Measurements from ENCODE around the gene GNB1L. TPM values are rescaled to one million over a fixed set of nuclear protein-coding genes. Genes with fewer than 3 reads are reported as not detected.

Gene GNB1L, protein sequence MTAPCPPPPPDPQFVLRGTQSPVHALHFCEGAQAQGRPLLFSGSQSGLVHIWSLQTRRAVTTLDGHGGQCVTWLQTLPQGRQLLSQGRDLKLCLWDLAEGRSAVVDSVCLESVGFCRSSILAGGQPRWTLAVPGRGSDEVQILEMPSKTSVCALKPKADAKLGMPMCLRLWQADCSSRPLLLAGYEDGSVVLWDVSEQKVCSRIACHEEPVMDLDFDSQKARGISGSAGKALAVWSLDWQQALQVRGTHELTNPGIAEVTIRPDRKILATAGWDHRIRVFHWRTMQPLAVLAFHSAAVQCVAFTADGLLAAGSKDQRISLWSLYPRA
- 31.4 and 38.2 TPM in 2 replicates for total RNA-seq (2014; rRNA removed; shearing (Covaris generic))

DNA sequence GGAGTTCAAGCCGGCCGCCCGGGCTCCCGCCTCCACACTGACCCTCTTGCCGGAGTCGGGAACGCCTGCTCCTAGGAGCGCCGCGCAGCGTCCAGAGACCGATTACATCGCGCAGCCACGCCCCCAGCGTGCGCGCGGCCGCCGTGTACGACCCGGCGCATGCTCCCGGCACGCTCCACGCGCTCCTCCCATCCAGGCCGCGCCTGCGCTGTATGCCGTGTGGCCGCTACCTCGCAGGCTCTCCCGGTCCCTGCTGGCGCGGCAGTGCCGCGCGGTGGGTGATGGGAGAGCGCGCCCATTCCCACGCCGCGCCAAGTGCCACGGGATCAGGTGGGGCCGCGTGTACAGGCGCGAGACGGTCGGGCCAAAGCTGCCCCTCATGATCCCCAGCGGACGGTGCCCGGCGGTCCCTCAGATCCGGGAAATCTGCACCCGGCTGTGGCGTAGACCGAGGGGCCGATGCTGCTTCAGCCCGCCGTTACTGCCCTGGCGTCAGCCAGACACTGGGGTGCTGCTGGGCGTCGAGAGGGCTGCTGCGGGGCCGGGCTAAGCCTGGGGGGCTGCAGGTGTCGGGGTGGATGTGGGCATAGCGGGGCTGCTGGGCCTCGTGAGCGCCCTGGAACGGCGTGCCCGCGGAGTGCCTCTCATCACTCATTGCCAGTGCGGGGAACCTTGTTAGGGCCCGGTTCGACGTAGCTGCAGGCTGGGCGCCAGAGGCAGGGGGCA lies at the start of gene GNB1L, which contains the start of gene RTL10:
TSS of gene GNB1L (minus strand) at position 97 of the 726 bp plus-strand sequence. CDS start 33,519 bp downstream, outside the sequence.
TSS of gene RTL10 (minus strand) at position 97 of the 726 bp plus-strand sequence. CDS start 2,613 bp downstream, outside the sequence.
- no peaks in the 10 kb centered on the region for H3K27me3 ChIP-seq (ENCODE audit: control insufficient read depth, insufficient read depth, low read length)
- H3K4me3 ChIP-seq (ENCODE audit: insufficient read depth, low read depth, low read length), result peak within 1 kb of the TSS; percentile 90
- DNase-seq, result peak; percentile 99
- peaks cover 19% of the 10 kb centered on the region for H3K36me3 ChIP-seq (replicated peaks; ENCODE audit: control insufficient read depth, insufficient read depth, low read length)

DNA sequence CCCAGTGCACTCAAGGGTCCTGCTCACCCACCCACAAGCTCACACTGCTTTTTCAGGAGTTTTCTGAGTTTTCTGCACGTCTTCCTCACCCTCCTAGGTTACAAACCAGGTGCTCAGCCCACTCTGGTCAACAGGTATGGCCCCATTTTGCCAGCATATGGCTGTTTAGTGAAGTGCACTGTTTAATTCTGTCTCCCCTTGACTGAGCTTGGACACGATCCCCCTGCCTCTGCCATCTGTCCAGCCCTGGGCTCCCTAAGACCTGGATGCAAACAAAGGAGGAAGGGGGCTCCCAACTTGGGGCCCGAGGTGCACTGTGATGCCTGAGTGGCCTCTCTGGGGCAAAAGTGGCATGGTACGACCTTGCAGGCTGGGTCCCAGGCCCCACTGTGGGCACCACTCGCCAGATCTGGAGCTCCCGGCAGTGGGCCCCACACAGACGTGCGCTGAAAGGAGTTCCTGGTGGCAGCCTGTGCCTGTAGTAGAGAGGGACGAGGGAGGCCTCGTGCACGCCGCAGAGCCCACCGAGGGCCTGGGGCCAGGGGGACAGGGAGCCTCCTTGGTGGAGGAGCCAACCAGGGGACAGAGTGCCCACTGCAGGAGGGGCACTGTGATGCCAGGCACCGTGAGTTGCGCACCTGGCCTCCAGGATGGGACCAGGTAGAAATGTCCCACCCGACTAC lies 49.6 kb upstream of the GNB1L start:
- DNase-seq, result no peak
- no peak overlapping the region for H3K4me3 ChIP-seq (ENCODE audit: insufficient read depth, low read depth, low read length)
- no peaks in the 10 kb centered on the region for H3K27me3 ChIP-seq (ENCODE audit: control insufficient read depth, insufficient read depth, low read length)
- H3K36me3 ChIP-seq (replicated peaks; ENCODE audit: control insufficient read depth, insufficient read depth, low read length), result no peaks in the 10 kb centered on the region

DNA sequence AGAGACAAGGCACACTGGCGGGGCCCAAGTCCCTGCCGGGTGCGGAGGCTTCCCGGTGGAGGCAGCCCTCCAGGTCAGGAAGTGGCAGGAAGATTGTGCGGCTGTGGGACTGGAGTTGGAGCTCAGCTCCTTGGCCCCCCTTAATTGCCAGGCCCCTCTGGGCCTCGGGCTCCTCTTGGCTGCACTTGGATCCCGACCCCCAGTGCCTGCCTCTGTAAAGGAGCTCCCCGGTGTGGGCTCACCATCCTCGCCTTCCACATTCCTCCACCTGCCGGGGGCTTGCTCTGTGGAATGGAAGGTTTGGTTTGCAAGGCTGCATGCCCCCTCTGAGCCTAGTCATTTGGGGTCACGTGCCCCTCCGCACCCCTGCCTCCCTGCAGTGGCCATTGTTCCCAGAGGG lies 48.8 kb upstream of the GNB1L start:
- DNase-seq, result peak; percentile 76
- Histone ChIP-seq H3K4me3 (ENCODE audit: insufficient read depth, low read depth, low read length) (no peak overlapping the region), H3K27me3 (ENCODE audit: control insufficient read depth, insufficient read depth, low read length) (no peaks in the 10 kb centered on the region), H3K36me3 (replicated peaks; ENCODE audit: control insufficient read depth, insufficient read depth, low read length) (no peaks in the 10 kb centered on the region)

DNA sequence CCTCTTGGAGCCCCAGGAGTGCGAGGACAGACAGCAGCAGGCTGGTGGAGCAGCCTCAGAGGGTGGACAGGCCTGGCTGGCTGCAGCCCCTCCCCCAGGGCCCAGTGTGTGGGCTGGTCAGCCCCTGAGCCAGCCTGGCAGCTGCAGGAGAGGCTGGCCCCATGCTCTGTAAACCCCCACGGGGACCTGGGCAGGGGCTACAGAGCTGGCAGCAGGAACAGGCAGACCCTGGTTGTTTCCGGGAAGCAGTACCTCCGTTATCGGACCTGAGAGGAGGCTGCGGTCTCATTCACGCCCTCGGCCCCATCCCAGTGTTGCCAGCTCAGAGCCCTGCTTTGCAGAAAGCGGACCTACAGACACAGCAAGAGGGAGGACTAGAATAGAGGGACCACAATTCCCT lies 48.4 kb upstream of the GNB1L start:
- Histone ChIP-seq H3K36me3 (replicated peaks; ENCODE audit: control insufficient read depth, insufficient read depth, low read length) (no peaks in the 10 kb centered on the region), H3K27me3 (ENCODE audit: control insufficient read depth, insufficient read depth, low read length) (no peaks in the 10 kb centered on the region)
- DNase-seq, result peak; percentile 85

DNA sequence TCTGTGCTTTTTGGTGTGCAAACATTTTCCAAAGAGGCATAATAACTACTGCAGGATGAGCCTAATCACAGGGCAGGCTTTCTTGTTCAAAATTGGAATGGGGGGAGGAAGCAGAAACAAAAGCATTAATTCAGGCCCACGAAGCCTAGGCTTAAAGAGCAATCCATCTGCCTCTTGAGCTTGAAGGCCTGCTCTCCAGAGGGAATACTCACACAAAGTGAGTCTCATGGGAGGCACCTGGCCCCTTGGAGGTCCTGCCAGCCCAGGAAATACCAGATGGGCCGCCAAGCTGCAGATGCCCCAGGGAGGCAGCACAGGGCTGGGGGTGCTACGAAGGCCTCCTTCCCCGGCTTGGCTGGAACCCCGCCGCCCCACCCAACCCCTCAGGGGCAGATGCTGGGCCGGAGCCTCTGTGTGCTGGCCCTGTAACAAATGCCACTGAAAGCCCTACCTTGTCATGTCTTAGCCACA lies 47.6 kb upstream of the GNB1L start:
- no peak overlapping the region for H3K4me3 ChIP-seq (ENCODE audit: insufficient read depth, low read depth, low read length)
- no peak for DNase-seq

More for the DNA sequence above, 48.4 kb upstream of the GNB1L start:
- H3K4me3 ChIP-seq (ENCODE audit: insufficient read depth, low read depth, low read length), result no peak overlapping the region

DNA sequence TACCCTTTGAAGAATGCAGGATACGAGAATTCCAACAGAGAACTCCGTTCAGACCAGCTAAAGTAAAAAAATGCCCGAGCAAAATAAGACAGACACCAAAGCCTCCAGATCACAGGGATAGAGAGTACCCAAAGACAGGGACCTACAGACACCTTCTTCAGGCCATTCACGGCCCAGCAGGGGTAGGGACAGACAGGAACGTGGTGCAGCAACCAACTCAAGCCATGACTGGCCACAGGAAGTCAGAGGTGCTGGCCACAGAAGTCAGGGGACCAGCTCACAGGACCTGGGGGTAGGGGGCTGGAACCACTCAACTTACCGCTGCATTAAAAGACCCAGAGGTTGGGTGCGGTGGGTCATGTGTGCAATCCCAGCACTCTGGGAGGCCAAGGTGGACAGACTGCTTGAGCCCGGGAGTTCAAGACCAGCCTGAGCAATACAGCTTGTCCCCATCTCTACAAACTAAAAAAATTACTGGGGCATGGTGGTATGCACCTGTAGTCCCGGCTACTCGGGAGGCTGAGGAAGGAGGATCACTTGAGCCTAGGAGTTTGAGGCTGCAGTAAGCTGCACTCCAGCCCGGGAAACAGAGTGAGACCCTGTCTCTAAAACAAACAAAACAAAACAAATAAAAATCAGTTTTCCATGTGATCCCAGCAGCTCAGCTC lies 47.0 kb upstream of the GNB1L start:
- no peak for DNase-seq
- no peaks in the 10 kb centered on the region for H3K36me3 ChIP-seq (replicated peaks; ENCODE audit: control insufficient read depth, insufficient read depth, low read length)
- no peaks in the 10 kb centered on the region for H3K27me3 ChIP-seq (ENCODE audit: control insufficient read depth, insufficient read depth, low read length)
- no peak overlapping the region for H3K4me3 ChIP-seq (ENCODE audit: insufficient read depth, low read depth, low read length)

More for the DNA sequence above, 47.6 kb upstream of the GNB1L start:
- Histone ChIP-seq H3K36me3 (replicated peaks; ENCODE audit: control insufficient read depth, insufficient read depth, low read length) (no peaks in the 10 kb centered on the region), H3K27me3 (ENCODE audit: control insufficient read depth, insufficient read depth, low read length) (no peaks in the 10 kb centered on the region)

DNA sequence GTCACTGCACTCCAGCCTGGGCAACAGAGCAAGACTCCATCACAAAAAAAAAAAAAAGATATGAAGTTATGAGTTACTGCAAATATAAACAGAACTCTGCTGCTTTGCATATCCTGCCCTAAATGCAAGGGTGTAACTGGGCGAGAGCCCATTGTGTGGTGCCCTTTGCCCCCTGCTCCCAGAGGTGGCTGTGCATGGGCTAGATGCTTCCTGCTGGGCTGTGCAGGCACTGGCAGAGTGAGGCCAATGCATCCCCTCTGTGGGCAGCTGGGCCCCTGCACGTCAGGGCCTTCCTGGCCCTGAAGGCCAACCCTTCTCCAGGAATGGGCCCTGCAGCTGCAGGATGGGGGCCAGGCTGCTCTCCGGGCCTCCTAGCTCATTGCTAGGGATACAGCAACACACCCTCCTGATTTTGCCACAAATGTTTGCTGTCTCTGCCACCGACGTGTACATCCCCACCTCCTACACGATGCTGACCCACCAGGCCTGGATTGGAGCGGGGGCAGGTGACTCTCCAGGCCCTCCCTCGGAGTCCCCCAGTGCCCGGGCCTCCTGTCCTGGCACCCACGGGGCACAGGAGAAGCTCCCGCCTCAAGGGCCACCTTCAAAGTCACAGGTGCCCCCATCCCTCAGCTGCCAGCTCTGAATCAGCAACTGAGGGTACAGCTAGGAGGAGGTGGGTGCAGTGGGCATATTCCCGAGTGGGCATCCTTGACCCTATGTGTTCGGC lies 46.2 kb upstream of the GNB1L start:
- Histone ChIP-seq H3K36me3 (replicated peaks; ENCODE audit: control insufficient read depth, insufficient read depth, low read length) (no peaks in the 10 kb centered on the region), H3K4me3 (ENCODE audit: insufficient read depth, low read depth, low read length) (no peak overlapping the region), H3K27me3 (ENCODE audit: control insufficient read depth, insufficient read depth, low read length) (no peaks in the 10 kb centered on the region)
- DNase-seq, result no peak

DNA sequence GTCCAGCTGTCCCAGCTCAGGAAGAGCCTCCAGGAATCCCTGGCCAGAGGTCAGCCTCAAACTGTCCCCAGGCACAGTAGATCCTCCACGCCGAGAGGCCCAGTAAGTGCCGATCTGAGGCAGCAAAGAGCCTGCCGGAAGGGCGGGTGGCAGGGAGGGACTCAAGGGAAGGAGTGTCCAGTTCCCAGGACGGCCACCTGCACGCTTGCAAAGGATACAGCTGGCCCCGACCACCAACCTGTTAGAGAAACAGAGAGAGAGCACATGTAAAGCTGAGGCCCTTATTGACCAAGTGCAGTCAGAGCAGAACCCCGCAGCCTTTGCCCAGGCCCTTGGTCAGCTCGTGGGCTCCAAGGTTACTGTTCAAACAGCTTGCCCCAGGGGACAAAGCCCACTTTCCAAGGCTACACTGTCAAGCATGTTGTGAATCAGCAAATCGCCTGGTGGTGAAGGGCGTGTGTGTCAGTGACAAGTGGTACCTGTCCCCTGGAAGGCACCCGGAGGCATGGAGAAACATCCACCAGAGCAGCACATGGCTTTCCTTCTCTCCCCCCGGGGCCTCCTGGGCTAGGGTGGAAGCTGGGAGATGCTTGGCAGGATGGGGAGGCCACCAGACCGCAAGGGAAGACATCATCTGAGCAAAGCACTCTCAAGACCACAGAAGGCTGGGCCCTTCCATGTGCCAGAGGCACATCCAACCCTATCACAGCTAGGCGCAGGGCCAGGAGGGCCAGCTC lies 44.3 kb upstream of the GNB1L start:
- DNase-seq, result no peak
- no peaks in the 10 kb centered on the region for H3K27me3 ChIP-seq (ENCODE audit: control insufficient read depth, insufficient read depth, low read length)
- H3K36me3 ChIP-seq (replicated peaks; ENCODE audit: control insufficient read depth, insufficient read depth, low read length), result no peaks in the 10 kb centered on the region
- H3K4me3 ChIP-seq (ENCODE audit: insufficient read depth, low read depth, low read length), result no peak overlapping the region

DNA sequence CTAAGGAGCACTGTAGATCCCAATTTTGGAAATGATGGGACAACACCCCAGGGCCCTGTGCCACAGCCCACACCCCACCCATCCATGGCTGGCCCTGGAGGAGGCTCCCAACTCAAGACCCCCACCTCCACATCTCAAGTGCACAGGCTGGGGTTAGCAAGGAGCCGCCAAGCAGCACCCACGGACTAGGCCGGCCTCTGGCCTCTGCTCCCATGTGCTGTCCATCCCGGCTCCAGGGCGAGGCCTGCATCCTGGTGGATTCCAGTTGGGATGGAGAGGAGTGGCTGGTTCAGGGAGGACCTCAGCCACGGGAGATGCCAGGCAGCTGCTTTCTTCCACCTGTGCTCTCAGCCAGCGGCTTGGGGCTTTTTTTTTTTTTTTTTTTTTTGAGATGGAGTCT lies 43.5 kb upstream of the GNB1L start:
- Histone ChIP-seq H3K4me3 (ENCODE audit: insufficient read depth, low read depth, low read length) (no peak overlapping the region), H3K36me3 (replicated peaks; ENCODE audit: control insufficient read depth, insufficient read depth, low read length) (no peaks in the 10 kb centered on the region), H3K27me3 (ENCODE audit: control insufficient read depth, insufficient read depth, low read length) (no peaks in the 10 kb centered on the region)
- DNase-seq, result no peak

DNA sequence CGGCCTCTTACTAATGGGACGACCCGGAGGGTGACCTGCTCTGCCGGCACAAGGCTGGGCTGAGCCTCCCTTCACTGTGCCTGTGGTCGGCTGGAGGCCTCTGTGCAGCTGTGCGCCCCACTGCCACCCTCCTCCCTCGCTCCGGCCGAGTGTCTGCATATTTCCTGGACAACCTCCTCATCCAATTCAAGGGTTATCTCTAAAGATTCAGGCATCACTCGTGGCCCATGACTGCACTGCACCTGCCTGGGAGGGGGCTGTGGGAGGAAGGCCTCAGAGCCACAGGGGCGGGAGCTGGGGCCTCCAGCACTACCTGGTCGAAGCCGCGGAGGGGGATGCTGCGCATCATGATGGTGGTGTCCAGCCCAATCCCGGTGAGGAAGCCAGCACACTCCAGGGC lies 43.1 kb upstream of the GNB1L start:
- no peak for DNase-seq
- no peaks in the 10 kb centered on the region for H3K27me3 ChIP-seq (ENCODE audit: control insufficient read depth, insufficient read depth, low read length)
- H3K4me3 ChIP-seq (ENCODE audit: insufficient read depth, low read depth, low read length), result no peak overlapping the region
- H3K36me3 ChIP-seq (replicated peaks; ENCODE audit: control insufficient read depth, insufficient read depth, low read length), result no peaks in the 10 kb centered on the region

DNA sequence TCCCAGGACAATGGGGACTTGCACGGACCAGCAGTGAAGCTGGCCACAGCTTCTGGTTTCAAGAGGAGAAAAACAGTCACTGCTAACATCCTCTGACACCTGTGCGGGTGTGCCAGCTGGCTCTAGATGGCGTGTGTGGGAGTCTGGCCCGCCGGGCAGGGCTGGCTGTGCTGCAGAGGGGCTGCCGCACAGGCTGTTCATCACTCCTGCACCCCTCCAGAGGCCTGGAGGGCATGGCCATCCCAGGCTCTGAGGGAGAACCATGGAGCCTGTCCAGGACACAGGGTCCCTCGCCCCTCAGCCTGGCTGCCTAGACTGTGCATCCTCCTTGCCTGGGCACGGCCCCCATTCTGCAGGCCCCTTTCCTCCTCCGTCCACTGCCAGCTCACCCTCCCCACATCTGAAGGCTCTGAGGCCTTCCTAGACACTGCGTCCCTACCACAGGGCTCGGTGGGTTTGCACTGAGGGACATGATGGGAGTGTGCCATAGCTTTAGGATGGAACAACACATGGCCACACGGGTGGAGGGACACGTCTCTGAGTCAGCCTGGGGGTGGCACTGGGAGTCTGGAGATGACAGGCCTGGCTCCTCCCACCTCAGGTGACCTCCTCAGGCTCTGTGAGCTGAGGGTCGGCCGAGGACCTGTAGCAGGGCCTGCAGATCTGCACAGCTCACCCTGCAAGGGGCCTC lies 42.1 kb upstream of the GNB1L start:
- Histone ChIP-seq H3K27me3 (ENCODE audit: control insufficient read depth, insufficient read depth, low read length) (no peaks in the 10 kb centered on the region), H3K36me3 (replicated peaks; ENCODE audit: control insufficient read depth, insufficient read depth, low read length) (no peaks in the 10 kb centered on the region), H3K4me3 (ENCODE audit: insufficient read depth, low read depth, low read length) (no peak overlapping the region)
- no peak for DNase-seq

DNA sequence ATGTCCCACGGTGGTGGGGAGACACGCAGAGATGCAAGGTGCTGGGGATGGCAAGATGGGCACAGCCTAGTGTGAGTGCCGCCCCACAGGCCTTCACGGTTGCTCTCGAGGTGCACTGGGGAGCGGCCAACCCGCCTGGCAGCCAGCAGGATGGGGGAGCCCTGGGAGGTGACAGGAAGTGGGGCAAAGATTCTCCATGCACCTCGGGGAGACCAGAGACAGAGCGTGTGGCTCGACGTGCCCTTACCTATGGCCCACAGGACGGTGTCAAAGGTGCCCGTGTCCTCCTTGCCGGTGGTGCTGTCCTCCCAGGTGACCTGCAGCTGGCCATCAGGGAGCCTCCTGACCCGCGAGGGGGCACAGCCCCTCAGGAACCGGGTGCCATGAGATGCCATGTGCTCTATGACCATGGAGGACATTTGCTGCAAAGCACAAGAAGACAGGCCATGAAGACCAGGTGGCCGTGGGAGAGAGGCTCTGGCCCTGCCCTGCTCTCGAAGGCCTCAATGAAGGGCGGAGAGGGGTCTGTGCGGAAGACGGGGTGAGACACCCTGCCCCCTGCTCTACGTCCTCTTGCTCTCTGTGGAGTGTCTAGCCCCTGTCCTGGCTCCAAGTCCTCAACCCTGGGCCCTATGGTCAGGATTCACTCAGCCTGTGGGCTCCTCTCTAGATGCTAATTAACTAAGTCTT lies 40.6 kb upstream of the GNB1L start:
- DNase-seq, result no peak
- Histone ChIP-seq H3K36me3 (replicated peaks; ENCODE audit: control insufficient read depth, insufficient read depth, low read length) (no peaks in the 10 kb centered on the region), H3K27me3 (ENCODE audit: control insufficient read depth, insufficient read depth, low read length) (no peaks in the 10 kb centered on the region)

More for the DNA sequence above, 40.6 kb upstream of the GNB1L start:
- no peak overlapping the region for H3K4me3 ChIP-seq (ENCODE audit: insufficient read depth, low read depth, low read length)
